WERI-Rb-1 (cell line): Measurements from ENCODE around the gene LRFN4.

Source experiments
- DNase-seq: peaks from one replicate; pipeline ENCODE4 v3.0.0-alpha.2; 2020
- H3K27ac ChIP-seq: fragments of 250-450 bp; sonication (Bioruptor Pico); 2 replicates; pipeline ENCODE4 v1.5.1; 2020; ENCODE audit warnings: mild to moderate bottlenecking, moderate library complexity
- H3K27me3 ChIP-seq: fragments of 250-450 bp; sonication (Bioruptor Pico); 2 replicates; pipeline ENCODE4 v1.5.1; 2021; ENCODE audit warnings: mild to moderate bottlenecking, low read depth, moderate library complexity; ENCODE audit not compliant: insufficient read depth, severe bottlenecking
- H3K36me3 ChIP-seq: fragments of 250-450 bp; sonication (Bioruptor Pico); 2 replicates; pipeline ENCODE4 v1.5.1; 2020; ENCODE audit warnings: mild to moderate bottlenecking, moderate library complexity
- H3K4me3 ChIP-seq: 2 replicates; pipeline ENCODE4 v1.5.1; 2011; ENCODE audit warnings: low read depth, mild to moderate bottlenecking, control low read depth, low read length
- H3K9me3 ChIP-seq: fragments of 250-450 bp; sonication (Bioruptor Pico); 2 replicates; pipeline ENCODE4 v1.5.1; 2021; ENCODE audit warnings: mild to moderate bottlenecking, moderate library complexity; ENCODE audit not compliant: severe bottlenecking
- TF ChIP-seq, protein P1 (sequence below): IDR thresholded peaks from 2 replicates; pipeline ENCODE4 v1.5.1; 2011; ENCODE audit warnings: low read depth, mild to moderate bottlenecking, control low read depth, inconsistent platforms, low read length

LRFN4 gene

DNA sequence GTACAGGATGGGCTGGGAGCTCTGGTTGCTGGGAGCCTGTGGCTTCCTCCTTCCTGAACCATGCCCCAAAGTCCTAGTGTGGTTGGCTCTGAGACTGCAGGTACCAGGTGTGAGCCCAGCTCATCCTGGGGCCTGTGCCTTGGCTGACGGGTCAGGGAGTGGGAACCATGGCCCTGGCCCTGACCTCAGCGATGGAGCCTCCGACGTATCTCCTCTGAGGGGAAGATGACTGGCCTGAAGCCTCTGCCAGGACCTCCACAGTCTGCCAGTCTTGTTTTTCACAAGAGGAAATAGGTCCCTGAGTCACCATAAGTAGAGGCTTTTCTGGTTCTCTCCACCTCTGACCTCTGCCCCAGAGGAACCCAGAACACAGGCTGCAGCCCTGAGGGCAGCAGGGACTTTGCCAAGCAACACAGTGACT, 10.2 kb upstream of the LRFN4 start:
- Histone ChIP-seq H3K4me3 (no peak overlapping the region), H3K36me3 (peaks cover 42% of the 10 kb centered on the region), H3K27me3 (no peaks in the 10 kb centered on the region), H3K9me3 (no peaks in the 10 kb centered on the region), H3K27ac (no peak overlapping the region)
- no peak for DNase-seq
- TF ChIP-seq, protein P1, sequence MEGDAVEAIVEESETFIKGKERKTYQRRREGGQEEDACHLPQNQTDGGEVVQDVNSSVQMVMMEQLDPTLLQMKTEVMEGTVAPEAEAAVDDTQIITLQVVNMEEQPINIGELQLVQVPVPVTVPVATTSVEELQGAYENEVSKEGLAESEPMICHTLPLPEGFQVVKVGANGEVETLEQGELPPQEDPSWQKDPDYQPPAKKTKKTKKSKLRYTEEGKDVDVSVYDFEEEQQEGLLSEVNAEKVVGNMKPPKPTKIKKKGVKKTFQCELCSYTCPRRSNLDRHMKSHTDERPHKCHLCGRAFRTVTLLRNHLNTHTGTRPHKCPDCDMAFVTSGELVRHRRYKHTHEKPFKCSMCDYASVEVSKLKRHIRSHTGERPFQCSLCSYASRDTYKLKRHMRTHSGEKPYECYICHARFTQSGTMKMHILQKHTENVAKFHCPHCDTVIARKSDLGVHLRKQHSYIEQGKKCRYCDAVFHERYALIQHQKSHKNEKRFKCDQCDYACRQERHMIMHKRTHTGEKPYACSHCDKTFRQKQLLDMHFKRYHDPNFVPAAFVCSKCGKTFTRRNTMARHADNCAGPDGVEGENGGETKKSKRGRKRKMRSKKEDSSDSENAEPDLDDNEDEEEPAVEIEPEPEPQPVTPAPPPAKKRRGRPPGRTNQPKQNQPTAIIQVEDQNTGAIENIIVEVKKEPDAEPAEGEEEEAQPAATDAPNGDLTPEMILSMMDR: no peak

DNA sequence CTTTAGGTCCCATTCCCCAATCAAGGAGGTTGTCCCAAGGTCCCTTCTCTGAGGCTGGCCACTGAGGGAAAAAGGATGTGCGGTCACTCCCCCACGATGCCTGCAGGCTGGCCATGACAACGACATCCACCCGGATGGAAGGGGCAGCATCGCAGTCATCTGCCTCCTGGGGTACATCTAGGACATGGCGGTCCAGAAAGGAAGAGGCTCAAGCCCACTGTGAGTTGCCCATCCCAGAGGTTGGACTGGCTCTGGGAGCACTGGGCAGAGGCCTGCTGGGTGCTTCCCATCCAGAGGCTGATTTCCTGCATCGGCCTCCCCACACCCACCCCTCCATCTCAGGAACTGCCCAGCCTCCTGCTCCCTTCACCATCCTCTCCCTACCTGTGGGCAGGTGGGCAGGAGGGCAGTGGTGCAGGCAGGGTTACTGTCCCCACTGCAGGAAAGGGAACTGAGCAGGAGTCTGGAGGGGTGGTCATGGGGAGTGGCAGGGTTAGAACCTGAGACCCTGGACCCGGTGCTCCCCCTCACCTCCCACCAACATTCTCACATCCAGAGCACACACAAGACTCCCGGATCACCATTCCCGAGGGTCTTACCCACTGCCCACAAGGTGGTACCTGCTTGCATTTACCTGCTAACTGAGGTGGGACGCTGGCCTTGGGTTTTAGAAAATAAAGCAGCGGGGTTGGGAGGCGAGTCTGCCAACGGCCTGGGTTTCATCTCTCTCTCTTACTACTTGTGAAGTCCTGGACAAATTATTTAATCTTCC, 9.2 kb upstream of the LRFN4 start:
- peaks cover 42% of the 10 kb centered on the region for H3K36me3 ChIP-seq
- no peak for DNase-seq

DNA sequence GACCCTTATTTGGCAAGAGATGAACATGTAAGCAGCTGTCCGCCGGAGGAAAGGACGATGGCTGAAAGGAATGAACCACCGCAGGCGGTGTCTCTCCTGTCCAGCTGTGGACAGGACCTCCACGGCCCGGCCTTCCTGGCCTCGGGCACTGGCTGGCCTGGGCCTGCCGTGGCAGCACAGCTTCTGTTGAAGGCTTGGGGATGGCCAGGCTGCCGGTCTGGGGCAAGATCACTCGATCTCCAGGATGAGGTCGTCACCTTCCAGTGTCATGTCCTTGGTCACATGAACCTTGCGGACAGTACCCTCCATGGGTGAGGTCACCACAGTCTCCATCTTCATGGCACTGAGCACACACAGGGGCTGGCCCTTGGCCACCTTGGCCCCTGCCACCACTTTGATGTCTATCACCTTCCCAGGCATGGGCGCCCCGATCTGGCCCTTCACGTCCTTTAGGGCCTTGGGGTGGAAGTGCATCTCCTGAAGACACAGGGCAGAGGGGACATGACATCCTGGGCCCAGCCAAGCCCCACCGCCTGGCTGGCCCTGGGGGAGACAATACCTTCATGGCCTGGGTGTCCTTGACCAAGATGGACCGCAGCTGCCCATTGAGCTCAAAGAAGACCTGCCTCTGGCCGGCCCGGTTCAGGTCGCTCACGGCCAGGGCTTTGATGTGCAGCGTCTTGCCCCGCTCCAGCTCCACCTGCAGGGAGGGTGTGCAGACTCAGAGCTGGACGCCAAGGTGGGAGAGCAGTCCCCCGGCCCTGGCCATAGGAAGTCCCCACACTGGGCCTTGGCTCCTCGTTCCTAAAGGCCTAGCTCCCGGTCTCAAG, 8.0 kb upstream of the LRFN4 start:
- no peaks in the 10 kb centered on the region for H3K9me3 ChIP-seq
- H3K36me3 ChIP-seq: peaks cover 35% of the 10 kb centered on the region
- TF ChIP-seq, protein P1: no peak
- no peaks in the 10 kb centered on the region for H3K27me3 ChIP-seq
- no peak overlapping the region for H3K4me3 ChIP-seq
- no peak overlapping the region for H3K27ac ChIP-seq
- DNase-seq: no peak

More for the DNA sequence above, 9.2 kb upstream of the LRFN4 start:
- no peaks in the 10 kb centered on the region for H3K9me3 ChIP-seq
- H3K27me3 ChIP-seq: no peaks in the 10 kb centered on the region
- TF ChIP-seq, protein P1: no peak
- no peak overlapping the region for H3K4me3 ChIP-seq
- no peak overlapping the region for H3K27ac ChIP-seq

DNA sequence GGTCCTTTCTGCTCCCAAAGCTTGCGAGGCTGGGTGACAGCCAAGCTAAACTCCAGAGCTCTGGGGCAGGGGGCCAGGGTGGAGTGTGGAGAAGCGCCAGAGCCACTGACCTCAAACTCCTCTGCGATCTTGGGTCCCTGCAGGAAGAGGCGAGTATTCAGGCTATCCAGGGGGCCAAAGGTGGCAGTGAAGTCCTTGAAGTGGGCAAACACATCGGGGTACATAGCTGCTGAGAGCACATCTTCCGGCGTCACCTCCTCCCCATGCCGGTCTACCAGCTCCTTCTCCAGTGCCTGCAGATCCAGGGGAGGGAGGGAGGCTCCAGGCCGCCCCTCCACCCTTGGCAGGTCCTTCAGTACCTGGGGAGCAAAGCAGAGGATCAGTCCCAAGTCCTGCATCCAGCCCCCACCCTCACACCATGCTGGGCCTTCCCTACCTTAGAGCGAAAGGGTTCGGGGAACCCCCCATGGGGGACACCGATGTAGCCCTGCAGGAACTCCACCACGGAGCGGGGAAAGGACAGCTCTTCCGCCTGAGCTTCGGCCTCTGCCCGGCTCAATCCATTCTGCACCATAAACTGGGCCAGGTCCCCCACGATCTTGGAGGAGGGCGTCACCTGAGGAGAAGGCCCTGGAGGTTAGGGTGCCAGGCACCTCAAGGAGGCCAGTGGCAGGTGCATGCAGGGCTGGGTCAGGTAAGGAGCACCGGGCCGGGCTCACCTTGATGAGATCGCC, 7.2 kb upstream of the LRFN4 start:
- H3K27me3 ChIP-seq: no peaks in the 10 kb centered on the region
- H3K9me3 ChIP-seq: no peaks in the 10 kb centered on the region
- DNase-seq: no peak
- peaks cover 28% of the 10 kb centered on the region for H3K36me3 ChIP-seq
- TF ChIP-seq, protein P1: no peak
- H3K4me3 ChIP-seq: no peak overlapping the region
- H3K27ac ChIP-seq: no peak overlapping the region

DNA sequence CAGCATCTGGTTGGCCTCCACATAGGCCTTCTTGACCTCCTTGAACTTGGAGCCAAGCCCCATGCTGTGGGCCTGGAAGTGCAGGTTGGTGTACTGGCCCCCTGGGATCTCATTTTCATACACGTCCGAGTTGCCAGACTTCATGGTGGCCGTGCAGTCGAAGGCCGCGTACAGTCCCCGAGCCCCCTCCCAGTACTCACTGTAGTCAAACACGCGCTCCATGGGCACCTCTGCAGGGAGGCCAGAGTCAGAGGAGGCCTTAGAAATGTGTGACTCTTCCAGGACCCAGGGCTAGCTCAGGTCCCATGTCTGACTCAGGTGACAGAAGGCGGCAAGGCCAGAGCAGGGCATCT, 6.7 kb upstream of the LRFN4 start:
- Histone ChIP-seq H3K27me3 (no peaks in the 10 kb centered on the region), H3K4me3 (no peak overlapping the region), H3K9me3 (no peaks in the 10 kb centered on the region), H3K36me3 (peaks cover 22% of the 10 kb centered on the region), H3K27ac (no peak overlapping the region)
- DNase-seq: no peak
- TF ChIP-seq, protein P1: no peak
